GM12872 (cell line): Measurements from ENCODE around the gene TRIM66.

Experiments used
- CTCF ChIP-seq: IDR thresholded peaks from 3 replicates; pipeline ENCODE4 v1.5.1; 2011; ENCODE audit warnings: low read depth, mild to moderate bottlenecking, low read length, moderate library complexity; ENCODE audit not compliant: insufficient read depth

The TRIM66 gene

GRCh38 chr11:8688414-8689362 lies 6.2 kb upstream of the TRIM66 start:
- no peak for TF ChIP-seq CTCF

GRCh38 chr11:8686325-8686724 lies 3.9 kb upstream of the TRIM66 start:
- no peak for TF ChIP-seq CTCF

- TF ChIP-seq CTCF: no peak
These were observed 3.4 kb upstream of the TRIM66 start for GRCh38 chr11:8685820-8686219.

GRCh38 chr11:8685306-8685705 lies 2.8 kb upstream of the TRIM66 start:
- TF ChIP-seq CTCF: no peak

GRCh38 chr11:8684600-8685290 lies 2.3 kb upstream of the TRIM66 start:
- no peak for TF ChIP-seq CTCF

GRCh38 chr11:8683115-8683807 lies 796 bp upstream of the TRIM66 start:
- no peak for TF ChIP-seq CTCF

- TF ChIP-seq CTCF: no peak
These were observed 595 bp downstream of the TRIM66 start for GRCh38 chr11:8681837-8682302.
